ENCODE results near the gene MIPEP. TPM values are rescaled to one million over a fixed set of nuclear protein-coding genes. Genes with fewer than 3 reads are reported as not detected.

MIPEP gene
- total RNA-seq, 1 experiment from 2014 or later: 25.4 TPM

DNA sequence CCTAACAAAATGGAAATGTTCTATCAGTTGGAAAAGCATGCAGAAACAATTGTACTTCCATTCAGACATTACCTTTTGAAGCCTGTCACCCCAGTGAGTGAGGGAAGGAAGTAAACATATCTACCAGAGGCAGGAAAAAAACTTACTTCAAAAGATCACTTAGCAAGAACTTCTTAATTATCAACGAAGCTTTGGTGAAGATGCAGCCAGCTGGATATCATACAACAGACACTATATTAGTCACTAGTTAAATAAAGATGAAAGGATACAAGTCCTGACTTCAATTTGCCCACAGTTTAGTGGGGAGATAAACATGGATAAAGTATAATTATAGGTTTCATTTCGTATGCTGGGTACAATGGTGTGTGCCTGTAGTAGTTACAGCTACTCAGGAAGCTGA, 170.2 kb downstream of the MIPEP start:
- no TSS peak for BruUV-seq (replicated peaks)
- POLR2A ChIA-PET (ENCODE audit: low non-redundant PET): no interaction called here

GRCh38 chr13:23716401-23716800, 172.8 kb downstream of the MIPEP start:
- POLR2A ChIA-PET (ENCODE audit: low non-redundant PET): no interaction called here
- Histone ChIP-seq H3K4me1 (ENCODE audit: insufficient read depth, low read length, poor library complexity, severe bottlenecking) (no peaks in the 10 kb centered on the region), H3K4me3 (ENCODE audit: low read depth, low read length, poor library complexity, severe bottlenecking) (no peak overlapping the region), H3K36me3 (ENCODE audit: insufficient read depth, low read length, poor library complexity, severe bottlenecking) (no peaks in the 10 kb centered on the region), H3K27me3 (replicated peaks; ENCODE audit: insufficient read depth, low read depth, low read length, poor library complexity) (no peaks in the 10 kb centered on the region), H3K27ac (ENCODE audit: low read depth, low read length, poor library complexity, severe bottlenecking) (no peak overlapping the region), H3K9me3 (ENCODE audit: low read depth, low read length, poor library complexity, severe bottlenecking) (no peaks in the 10 kb centered on the region)
- CTCF ChIA-PET: no interaction called here
- no TSS peak for BruUV-seq (replicated peaks)
- no peak for DNase-seq (ENCODE audit: low spot score)
- no peak for TF ChIP-seq EZH2 (IDR thresholded peaks at IDR 0.05; ENCODE audit: borderline replicate concordance, low read depth, low read length, poor library complexity, severe bottlenecking)
- TF ChIP-seq, protein P1, sequence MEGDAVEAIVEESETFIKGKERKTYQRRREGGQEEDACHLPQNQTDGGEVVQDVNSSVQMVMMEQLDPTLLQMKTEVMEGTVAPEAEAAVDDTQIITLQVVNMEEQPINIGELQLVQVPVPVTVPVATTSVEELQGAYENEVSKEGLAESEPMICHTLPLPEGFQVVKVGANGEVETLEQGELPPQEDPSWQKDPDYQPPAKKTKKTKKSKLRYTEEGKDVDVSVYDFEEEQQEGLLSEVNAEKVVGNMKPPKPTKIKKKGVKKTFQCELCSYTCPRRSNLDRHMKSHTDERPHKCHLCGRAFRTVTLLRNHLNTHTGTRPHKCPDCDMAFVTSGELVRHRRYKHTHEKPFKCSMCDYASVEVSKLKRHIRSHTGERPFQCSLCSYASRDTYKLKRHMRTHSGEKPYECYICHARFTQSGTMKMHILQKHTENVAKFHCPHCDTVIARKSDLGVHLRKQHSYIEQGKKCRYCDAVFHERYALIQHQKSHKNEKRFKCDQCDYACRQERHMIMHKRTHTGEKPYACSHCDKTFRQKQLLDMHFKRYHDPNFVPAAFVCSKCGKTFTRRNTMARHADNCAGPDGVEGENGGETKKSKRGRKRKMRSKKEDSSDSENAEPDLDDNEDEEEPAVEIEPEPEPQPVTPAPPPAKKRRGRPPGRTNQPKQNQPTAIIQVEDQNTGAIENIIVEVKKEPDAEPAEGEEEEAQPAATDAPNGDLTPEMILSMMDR (conservative IDR thresholded peaks at IDR 0.05; ENCODE audit: low read depth, low read length): no peak
- intact Hi-C loops (cut with micrococcal nuclease; ENCODE audit: unreplicated experiment): no loop called here

More for the DNA sequence above, 170.2 kb downstream of the MIPEP start:
- H3K27me3 ChIP-seq (replicated peaks; ENCODE audit: insufficient read depth, low read depth, low read length, poor library complexity): no peaks in the 10 kb centered on the region
- H3K27ac ChIP-seq (ENCODE audit: low read depth, low read length, poor library complexity, severe bottlenecking): no peak overlapping the region
- CTCF ChIA-PET: no interaction called here
- intact Hi-C loops (cut with micrococcal nuclease; ENCODE audit: unreplicated experiment): no loop called here
- TF ChIP-seq, protein P1 (conservative IDR thresholded peaks at IDR 0.05; ENCODE audit: low read depth, low read length): no peak
- no peak for TF ChIP-seq EZH2 (IDR thresholded peaks at IDR 0.05; ENCODE audit: borderline replicate concordance, low read depth, low read length, poor library complexity, severe bottlenecking)
- no peak overlapping the region for H3K4me3 ChIP-seq (ENCODE audit: low read depth, low read length, poor library complexity, severe bottlenecking)
- no peaks in the 10 kb centered on the region for H3K9me3 ChIP-seq (ENCODE audit: low read depth, low read length, poor library complexity, severe bottlenecking)
- no peak for DNase-seq (ENCODE audit: low spot score)
- H3K4me1 ChIP-seq (ENCODE audit: insufficient read depth, low read length, poor library complexity, severe bottlenecking): no peaks in the 10 kb centered on the region
- H3K36me3 ChIP-seq (ENCODE audit: insufficient read depth, low read length, poor library complexity, severe bottlenecking): no peaks in the 10 kb centered on the region

GRCh38 chr13:23715762-23716235, 173.4 kb downstream of the MIPEP start:
- no peaks in the 10 kb centered on the region for H3K36me3 ChIP-seq (ENCODE audit: insufficient read depth, low read length, poor library complexity, severe bottlenecking)
- no peaks in the 10 kb centered on the region for H3K27me3 ChIP-seq (replicated peaks; ENCODE audit: insufficient read depth, low read depth, low read length, poor library complexity)
- H3K4me1 ChIP-seq (ENCODE audit: insufficient read depth, low read length, poor library complexity, severe bottlenecking): no peaks in the 10 kb centered on the region
- DNase-seq (ENCODE audit: low spot score): peak; percentile 38
- TF ChIP-seq, protein P1 (conservative IDR thresholded peaks at IDR 0.05; ENCODE audit: low read depth, low read length): peak; percentile 56
- no peak for TF ChIP-seq EZH2 (IDR thresholded peaks at IDR 0.05; ENCODE audit: borderline replicate concordance, low read depth, low read length, poor library complexity, severe bottlenecking)
- ChIA-PET POLR2A (ENCODE audit: low non-redundant PET) (no interaction called here), CTCF (no interaction called here)
- H3K9me3 ChIP-seq (ENCODE audit: low read depth, low read length, poor library complexity, severe bottlenecking): no peaks in the 10 kb centered on the region
- no peak overlapping the region for H3K27ac ChIP-seq (ENCODE audit: low read depth, low read length, poor library complexity, severe bottlenecking)
- BruUV-seq (replicated peaks): no TSS peak
- intact Hi-C loops (cut with micrococcal nuclease; ENCODE audit: unreplicated experiment): no loop called here
- H3K4me3 ChIP-seq (ENCODE audit: low read depth, low read length, poor library complexity, severe bottlenecking): no peak overlapping the region
